Thyroid gland (tissue), 4 donors: Measurements from ENCODE around the gene SH3BGRL.

ENCODE experiments used
- POLR2A ChIP-seq, 2 donors: fragments of 450-650 bp; IDR thresholded peaks; one replicate each; pipeline ENCODE4 v1.6.1; 2017; ENCODE audit warnings: antibody characterized with exemption in 2 of 2, mild to moderate bottlenecking in 2 of 2, moderate library complexity in 1 of 2
- TF ChIP-seq, protein P1 (sequence below), 6 experiments: fragments of 200-600 bp in 3 of 6; fragments of 450-650 bp in 3 of 6; sonication (generic) in 3 of 6; IDR thresholded peaks; one replicate each; pipeline ENCODE4 v1.5.1; 2016 to 2019; ENCODE audit warnings: antibody characterized with exemption in 6 of 6, mild to moderate bottlenecking in 2 of 6, inconsistent platforms in 1 of 6, moderate library complexity in 1 of 6

DNA sequence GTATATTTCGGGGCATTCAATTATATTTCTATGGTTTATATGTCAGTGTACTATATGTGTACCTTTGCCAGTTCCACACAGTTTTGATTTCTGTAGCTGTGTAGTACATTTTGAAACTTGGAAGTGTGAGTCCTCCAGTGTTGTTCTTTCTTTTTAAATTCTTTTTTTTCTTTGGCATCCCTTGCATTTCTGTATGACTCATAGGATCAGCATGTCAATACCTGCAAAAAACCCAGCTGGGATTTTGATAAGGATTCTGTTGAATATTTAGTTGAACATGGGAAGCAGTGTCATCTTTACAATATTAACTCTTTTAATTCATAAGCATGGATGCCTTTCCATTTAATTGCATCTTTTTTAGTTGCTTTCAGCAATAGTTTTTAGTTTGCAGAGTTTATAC lies 100.0 kb downstream of the SH3BGRL start:
- TF ChIP-seq, protein P1, sequence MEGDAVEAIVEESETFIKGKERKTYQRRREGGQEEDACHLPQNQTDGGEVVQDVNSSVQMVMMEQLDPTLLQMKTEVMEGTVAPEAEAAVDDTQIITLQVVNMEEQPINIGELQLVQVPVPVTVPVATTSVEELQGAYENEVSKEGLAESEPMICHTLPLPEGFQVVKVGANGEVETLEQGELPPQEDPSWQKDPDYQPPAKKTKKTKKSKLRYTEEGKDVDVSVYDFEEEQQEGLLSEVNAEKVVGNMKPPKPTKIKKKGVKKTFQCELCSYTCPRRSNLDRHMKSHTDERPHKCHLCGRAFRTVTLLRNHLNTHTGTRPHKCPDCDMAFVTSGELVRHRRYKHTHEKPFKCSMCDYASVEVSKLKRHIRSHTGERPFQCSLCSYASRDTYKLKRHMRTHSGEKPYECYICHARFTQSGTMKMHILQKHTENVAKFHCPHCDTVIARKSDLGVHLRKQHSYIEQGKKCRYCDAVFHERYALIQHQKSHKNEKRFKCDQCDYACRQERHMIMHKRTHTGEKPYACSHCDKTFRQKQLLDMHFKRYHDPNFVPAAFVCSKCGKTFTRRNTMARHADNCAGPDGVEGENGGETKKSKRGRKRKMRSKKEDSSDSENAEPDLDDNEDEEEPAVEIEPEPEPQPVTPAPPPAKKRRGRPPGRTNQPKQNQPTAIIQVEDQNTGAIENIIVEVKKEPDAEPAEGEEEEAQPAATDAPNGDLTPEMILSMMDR (IDR thresholded peaks at IDR 0.05): no peak
- no peak for TF ChIP-seq POLR2A (IDR thresholded peaks at IDR 0.05)
